Fibroblast of skin of left biceps (primary cell): Measurements from ENCODE around the gene CCDC9B.

ENCODE experiments used
- DNase-seq, 2 experiments: peaks; one replicate each; pipeline ENCODE4 v3.0.0-alpha.2; 2013; ENCODE audit warnings: low read depth in 2 of 2

Gene CCDC9B

DNA sequence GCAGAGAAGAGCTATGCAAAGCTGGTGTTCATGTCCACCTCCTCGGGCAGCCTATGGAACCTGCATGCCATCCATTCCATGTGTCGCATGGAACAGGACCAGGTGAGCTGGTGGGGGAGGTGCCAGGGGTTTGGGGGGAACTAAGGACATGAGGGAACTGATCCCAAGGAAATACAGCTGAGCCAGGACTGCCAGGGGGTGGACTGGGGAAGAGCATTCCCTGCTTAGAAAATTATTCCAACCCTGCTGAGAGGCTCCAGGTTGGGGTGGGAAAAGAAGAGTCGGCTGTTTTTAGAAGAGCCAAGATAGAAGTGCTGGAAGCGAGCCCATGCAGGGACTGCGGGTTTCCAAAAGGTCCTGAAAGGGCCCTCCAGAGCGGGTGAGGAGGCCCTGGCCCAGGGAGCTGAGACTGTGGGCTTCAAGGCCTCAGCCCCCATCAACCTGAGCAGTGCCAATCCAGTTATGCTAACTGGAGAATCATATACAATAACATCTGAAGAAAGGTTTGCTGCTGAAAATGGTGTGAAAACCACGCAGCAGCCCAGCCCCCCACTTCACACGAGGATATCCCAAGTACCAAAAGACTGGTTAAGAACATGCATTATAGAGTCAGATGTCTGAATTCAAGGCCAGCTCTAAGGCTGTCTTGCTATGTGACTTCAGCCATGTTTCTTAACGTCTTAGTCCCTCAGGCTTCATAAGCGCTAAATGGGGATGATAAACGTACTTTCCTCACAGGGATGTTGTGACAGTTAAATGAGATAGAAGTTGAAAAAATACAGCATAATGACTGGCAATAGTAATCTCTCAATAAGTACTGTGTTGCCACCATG, 25.1 kb upstream of the CCDC9B start:
- no peak for DNase-seq

DNA sequence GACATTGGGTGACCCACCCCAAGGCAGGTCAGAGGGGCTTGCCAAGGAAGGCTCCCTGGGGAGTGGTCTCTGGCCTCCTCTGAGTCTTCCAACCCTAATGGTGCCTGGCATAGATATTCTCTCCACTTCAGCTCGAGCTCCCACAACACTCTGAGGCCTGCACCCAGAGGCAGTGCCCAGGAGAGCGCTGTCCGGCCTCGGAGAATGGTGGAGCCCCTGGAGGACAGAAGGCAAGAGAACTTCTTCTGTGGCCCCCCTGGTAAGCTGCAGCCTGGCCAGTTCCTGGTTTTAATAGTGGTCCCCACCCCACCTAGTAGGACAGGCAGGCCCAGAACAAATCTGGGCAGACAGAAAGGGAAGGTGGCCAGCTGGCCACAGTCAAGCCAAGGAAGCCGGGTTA, 24.3 kb upstream of the CCDC9B start:
- DNase-seq: no peak

DNA sequence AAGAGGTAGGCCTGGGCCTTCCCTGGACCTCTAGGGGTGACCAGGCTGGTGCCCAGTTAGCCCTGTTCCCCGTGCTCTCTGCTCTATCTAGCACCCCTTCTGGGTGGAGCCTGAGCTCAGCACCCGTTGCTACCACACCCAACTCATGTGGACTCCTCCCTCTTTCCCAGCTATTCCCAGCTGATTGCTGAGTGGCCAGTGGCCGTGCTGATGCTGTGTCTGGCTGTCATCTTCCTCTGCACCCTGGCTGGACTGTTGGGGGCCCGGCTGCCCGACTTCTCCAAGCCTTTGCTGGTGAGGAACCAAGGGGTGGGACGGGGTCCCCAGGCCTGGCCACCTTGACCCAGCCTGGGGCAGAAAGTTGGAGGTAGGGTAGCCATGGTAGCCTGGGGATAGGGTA, 23.5 kb upstream of the CCDC9B start:
- no peak for DNase-seq

DNA sequence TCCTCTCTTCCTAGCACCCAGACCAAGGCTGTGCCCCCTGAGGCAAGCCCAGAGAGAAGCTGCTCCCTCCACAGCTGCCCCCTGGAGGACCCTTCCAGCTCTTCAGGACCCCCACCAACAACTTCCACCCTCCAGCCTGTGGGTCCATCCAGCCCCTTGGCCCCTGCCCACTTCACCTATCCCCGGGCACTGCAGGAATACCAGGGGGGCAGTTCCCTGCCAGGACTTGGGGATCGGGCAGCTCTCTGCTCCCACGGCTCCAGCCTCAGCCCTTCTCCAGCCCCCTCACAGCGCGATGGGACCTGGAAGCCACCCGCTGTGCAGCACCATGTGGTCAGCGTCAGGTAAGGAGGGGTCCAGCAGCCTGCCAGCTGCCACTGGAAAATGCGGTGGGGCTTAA, 22.9 kb upstream of the CCDC9B start:
- DNase-seq: no peak

DNA sequence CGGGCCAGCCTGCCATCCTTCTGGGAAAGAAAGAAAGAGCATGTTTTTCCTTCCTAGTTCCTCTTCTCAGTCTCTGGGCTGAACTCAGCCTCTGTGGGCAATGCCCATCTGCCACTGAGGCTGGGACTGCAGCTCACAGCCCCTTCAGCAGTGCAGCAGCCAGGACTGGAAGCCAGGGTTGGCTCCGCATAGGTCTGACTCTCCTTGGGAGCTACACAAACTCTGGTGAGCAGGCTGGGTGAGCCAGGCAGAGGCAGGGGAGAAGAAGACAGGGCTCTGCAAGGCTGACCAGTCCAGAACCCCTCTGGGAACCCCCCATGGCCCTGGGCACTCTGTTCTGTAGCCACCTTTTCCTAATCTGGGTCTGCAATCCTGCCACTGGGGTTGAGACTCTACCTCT, 20.9 kb upstream of the CCDC9B start:
- DNase-seq: no peak

DNA sequence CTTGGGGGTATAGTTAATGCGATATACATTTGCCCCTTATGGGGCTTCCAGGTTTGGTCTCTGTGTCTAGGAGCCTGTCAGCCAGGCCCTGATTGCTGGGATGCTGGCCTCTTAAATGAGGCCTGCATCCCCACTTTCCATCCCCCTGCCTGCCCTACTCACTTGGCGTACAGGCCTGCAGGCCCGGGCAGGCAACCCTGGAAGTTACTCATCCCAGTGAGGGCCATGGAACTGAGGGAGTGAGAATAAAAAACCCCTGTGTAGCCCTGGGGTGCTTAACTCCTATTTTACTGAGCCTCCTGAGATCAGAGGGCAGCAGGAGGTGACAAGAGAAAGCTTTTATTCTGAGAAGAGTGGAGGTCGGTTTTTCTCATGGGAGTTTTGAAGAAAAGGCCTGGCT, 19.3 kb upstream of the CCDC9B start:
- no peak for DNase-seq

DNA sequence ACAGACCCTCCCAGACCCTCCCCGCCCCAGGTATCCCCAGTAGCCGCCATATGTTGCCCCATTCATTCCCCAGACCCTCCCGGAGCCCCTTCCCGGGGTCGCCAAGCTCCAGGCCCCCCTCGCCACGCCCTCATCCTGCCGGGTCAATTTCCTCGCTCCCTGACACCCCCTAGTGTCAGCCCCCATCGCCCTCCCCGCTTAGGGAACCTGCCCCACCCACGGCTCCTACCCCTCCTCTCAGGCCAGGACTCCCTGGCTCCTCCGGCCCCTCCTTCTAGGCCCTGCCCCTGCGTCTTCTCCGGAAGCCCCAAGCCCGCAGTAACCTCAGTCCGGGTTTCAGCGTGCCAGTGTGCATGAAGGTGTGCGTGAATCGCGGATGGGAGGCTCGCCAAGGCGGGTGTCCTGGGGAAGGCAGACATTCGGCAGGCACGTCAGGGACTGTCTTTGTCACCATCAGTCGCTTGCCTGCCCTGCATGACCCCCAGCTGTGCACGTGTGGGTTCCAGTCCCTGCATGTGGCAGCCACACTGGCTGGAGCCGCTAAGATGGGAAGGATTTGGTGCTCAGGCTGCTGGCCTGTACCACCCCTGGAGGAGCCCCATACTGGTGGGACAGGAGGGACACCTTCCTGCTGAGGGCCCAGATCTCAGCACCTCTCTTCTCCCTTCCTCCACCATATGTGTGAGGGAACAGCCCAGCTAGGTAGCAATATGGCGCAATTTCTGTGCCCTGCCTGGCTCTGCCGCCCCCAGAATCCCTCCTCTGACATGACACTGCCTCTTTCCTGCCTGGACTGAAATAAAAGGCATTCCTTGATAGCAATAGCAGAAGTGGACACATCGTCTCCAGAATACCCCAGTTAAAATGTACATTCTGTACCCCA, 18.0 kb upstream of the CCDC9B start:
- DNase-seq: no peak

DNA sequence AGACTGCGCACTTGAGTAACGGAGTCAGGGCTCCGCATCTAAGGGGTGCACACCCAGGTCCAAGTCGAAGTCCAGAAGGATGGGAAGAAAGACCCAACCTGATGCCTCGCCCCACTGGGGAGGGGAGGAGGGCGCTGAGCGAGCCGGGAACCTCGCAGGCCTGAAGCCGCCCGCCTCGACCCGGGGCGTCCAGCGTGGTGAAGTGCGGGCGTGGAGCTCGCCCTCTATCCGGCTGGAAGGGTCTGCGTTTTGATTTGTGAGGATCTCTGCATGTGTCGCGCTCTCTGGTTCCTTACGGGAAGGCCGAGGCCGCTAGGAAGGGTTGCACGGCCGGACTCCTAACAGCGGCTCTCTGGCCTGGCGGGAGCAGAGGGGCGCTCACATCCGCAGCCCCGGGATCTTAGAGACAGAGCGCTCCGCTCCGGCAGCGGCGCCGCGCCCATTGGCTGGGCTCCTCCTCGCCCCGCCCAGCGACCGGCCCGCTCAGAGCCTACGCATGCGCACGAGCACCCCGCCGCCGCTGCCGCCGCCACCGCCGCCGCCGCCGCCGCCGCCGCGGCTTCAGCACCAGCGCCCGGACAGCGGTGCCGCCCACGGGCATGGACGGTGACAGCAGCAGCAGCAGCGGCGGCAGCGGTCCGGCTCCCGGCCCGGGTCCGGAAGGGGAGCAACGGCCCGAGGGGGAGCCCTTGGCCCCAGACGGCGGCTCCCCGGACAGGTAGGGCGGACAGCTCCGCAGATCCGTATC, 17.2 kb upstream of the CCDC9B start, which contains the start of gene DISP2:
Gene DISP2 (plus strand): TSS at position 497 of the 748 bp plus-strand sequence. CDS start 103 bp downstream, at position 600.
- no peak for DNase-seq

DNA sequence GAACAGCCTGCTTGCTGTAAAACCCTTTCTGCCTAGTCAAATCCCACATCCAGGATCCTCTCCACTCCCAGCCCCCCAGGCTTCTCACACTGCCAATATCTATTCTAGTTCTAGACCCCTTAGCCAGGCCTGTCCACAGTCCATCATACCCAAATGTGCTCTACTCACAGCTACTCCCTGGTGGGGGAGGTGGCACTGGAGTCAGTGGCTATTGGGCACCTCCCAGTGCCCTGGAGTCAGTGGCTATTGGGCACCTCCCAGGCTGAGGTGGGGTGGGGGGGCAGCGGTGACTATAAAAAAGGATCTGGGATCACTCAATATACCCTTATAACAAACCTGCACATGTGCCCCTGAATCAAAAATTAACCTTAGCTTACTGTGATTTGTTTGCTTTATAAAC, 16.5 kb upstream of the CCDC9B start:
- DNase-seq: no peak

DNA sequence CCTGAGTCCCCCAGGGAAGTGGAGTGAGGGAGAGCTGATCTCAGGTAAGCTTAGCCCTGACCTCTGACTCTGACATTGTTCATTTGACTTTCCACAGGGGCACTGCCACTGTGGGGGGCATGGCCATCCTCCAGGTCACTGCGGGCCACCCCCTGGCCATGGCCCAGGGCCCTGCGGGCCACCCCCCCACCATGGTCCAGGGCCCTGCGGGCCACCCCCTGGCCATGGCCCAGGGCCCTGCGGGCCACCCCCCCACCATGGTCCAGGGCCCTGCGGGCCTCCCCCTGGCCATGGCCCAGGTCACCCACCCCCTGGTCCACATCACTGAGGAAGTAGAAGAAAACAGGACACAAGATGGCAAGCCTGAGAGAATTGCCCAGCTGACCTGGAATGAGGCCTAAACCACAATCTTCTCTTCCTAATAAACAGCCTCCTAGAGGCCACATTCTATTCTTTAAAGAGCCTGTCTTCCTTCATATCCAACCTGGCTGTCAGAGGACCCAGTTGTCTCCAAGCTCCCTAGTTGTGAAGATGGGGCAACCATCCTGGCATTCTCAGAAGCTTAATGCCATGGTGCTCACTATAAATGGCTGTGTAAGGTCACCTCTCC, 15.3 kb upstream of the CCDC9B start:
- no peak for DNase-seq

DNA sequence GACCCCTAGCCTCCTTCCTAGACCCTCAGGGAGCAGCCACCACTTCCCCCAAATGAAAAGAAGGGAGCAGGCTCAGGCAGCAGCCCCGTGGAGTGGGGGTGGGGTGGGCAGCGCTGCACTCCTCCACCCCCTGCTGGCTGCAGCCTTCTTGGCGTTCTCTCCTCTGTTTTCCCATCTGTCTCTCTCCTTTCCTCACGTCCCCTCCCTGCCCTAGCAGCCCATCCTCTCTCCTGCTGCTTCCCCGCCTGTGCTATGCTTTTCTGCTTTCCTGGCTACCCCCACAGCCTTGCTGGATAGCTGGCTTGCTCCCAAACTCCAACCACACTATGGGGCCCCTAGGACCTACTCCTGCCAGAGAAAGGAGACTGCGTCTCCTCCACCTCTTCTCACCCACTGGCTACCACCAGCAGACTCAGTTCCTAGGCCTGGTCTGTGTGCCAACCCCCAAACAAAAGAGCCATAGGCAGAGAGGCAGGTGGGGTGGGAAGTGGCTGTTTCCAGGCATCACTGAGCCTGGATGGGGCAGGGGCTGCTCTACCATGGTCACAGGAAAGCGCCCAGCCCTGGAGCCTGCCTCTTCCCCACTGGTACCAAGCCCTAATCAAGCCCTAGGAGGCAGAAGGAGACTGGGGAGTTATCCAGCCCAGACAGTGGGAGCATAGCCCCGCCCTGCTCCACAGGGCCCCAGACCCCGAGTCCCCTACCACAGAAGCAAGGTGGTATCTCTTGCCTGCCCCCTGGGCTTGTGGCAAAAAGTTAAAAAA, 13.9 kb upstream of the CCDC9B start:
- DNase-seq: peak; percentile 73 to 79

DNA sequence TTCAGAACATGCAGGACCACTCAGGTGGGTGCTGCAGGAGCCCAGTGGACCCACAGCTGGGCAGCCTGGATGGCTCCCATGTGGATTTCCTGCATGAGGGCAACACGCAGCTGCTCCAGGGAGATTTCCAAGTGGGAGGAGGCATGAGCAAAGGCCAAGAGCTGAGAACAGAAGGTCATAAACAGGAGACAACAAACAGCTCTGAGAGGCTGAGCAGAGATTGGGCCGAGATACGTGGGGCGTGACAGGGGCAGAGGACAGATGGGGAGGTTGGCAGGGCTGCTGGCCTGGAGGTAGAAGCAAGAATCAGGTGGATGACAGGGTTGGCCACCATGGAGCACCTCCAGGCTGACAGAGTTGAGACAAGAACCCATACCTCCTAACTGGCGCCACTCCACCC, 13.0 kb upstream of the CCDC9B start:
- DNase-seq: no peak

DNA sequence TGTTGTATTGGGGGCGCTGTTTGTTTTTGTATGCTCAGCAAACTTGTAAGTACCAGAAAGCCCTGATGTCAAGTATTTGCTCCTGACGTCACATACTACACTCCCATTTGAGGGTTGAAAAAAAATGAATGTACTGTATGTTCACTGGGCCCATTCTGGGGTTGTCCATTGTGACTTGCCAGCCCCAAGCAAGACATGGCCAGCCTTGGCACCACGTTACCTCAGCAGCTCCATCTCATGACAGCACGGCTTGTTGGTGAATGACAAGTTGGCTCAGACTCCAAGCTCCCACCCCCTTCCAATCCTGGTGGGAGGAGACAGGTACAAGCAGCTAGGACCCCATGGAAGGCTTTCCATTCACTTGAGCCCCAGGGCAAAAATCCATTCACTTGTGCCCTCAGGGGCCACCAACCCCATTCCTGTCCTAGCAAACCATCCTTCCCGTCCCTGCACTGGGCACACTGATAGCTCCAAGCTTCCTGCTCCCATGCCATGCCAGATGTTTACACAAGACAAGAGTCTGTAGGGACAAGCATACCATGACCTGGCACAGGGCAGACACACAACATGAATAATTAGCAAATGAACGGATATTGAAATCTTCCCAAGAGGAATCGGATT, 11.7 kb upstream of the CCDC9B start:
- no peak for DNase-seq

DNA sequence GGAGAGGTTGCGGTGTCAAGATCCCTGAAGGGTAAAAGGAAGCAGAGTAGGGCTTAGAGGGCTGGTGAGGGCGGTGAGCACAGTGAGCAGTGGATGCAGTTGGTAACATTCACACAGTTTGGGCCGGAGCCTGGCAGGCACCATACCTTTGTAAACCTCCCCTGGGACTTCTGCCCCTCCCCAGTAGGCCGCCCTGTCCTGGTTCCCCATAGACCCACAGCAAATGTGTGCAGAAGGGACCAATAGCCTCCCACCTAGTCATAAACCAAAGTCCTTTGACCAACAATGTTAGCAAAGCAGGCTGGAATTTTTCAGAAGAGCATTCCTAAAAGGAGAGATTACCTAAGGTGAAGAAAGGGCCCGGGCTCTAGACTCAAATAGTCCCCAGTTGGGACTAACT, 8.4 kb upstream of the CCDC9B start:
- no peak for DNase-seq

DNA sequence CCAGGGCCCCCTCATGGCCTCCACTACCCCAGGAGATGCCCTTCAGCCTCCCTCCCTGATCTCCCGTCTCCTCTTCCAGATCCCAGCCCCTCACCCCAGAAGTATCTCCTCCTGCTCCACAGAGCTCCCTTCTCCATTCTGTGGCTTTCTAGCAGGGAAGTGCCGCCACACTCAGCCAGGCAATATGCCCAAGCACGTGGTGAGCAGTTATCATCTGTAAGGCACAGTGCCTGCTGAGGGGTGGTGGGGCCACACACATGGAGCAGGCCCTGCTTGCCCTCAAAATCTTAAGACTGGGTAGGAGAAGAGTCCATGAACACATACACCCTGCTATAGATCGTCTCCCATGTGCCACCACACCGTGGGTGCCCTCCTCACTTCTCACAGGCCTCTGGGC, 7.7 kb upstream of the CCDC9B start:
- DNase-seq: no peak

DNA sequence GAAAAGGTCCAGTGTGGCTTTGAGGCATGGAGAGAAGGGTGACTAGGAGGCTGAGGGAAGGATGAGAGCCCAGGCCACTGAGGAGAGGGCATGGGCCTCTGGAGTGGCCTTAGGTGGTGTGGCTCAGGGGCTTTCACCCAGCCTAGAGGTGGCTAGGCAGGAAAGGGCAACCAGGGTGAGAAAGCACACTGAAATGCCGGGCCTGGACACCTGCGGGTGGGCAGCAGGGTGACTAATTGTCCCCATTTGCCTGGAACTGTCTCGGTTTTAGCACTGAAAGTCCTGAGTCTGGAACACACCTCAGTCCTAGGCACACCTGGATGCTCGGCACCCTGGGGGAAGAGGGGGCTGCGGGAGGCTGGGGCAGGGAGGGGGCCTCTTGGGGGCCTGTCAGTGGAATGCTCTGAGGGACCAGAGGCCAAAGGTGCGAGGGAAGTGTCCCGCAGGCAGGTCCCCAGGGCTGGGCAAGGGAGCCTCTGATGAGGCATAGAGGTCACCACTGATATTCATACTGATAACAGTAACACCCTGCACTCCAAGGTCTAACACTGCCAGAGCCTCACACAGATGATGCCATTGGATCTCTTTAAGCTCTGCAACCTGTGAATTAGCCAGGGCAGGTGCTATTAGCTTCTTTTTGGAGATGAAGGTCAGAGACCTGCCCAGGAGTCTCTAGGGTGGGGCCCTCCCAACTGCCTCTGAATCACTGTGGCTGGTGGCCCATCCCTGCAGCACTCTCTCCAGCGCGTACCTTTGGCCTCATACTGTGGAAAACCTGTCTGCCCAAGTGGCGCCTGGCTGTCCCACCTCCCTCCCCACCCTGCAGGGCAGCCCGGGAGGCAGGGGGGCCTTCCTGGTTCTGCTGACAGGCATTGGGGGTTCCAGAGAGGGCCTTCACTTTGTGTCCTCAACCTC, 7.1 kb upstream of the CCDC9B start:
- DNase-seq: no peak

DNA sequence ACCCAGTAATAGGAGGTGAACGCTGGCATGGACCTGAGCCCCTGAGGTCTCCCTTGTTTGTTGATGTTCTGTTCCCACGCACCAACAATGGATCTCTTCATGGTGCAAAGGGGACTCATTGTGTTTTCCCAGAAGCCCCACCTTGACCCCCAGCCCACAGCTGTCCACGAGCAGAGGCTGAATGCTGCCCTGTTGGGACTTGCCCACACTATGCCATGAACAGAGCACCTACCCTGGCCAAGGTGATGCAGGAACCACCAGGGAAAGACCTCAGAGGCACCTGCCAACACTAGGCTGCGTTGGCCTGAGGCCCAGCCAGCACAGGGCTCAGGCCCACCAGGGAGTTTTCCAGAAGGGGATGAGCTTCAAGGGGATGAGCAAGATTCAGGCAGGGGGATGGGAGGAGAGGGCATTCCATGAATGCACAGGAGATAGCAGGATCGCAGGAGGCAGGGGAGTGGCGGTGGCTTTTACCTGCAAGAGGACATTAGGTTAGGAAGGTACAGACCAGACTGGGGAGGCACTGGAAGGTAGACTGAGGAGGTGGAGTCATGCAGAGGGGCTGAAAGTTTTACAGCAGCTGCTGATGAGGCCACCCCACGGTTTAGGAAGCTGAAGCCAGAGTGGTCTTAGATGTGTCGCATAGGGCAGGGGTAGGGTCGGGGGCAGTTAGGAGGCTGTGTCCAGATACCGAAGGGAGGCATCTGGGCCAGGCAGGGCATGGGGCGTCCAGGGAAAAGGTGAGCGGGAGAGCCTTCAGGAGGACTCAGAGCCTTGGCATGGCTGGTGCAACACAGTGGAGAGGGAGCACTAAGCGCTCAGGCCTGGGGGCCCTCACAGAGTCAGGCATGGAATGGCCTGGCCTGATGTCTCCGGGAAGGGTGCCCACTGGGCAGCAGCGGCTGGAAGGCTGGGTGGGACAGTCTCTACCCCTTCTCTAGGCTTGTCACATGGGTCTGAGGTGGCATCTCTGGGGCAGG, 6.1 kb upstream of the CCDC9B start:
- DNase-seq: no peak

DNA sequence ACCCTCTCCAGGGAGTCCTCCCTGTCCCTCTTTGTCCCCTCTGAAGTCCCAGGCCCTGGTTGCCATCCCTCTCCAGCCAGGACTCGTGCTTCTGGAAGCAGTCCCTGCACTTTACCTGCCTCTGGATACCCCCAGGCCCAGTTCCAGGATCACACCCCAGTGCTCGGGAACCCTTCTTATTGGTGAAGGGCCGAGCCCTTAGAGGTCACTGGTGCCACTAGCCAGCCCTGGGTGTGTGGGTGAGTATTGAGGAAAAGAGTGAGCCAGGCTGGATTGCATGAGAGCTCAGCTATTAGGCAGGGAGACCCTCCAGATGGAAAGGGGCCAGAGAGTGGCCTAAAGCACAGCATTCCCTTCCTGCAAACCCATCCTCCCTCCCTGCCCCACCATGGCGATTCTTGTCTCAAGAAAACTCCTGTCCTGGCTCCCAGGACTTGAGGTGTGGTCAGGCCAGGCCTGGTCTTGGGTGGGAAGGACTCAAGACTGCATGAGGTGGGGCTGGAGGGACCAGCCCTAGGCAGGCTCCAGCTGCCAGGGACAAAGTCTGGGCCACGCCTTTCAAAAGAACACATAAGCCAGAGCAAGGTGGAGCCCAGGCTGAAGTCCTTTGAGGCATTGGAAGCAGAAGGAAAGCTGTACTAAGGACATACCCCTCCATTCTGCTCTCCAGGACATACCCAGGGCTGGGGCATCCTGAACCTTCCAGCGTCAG, 5.3 kb upstream of the CCDC9B start:
- DNase-seq: no peak
